HepG2 (cell line): ENCODE results near the gene MACROD2. TPM values are rescaled to one million over a fixed set of nuclear protein-coding genes. Genes with fewer than 3 reads are reported as not detected.
A peak's percentile ranks its signal among the peaks of the same experiment; 100 is the strongest.

Source experiments
- AGO1 ChIP-seq: fragments of 200-400 bp; formaldehyde crosslinking; IDR thresholded peaks from 2 replicates; pipeline ENCODE4 v1.6.1; 2017; ENCODE audit warnings: mild to moderate bottlenecking, low read depth, low read length, moderate library complexity; ENCODE audit not compliant: poor library complexity, severe bottlenecking
- ATF6 ChIP-seq: sonication (generic); formaldehyde crosslinking; conservative IDR thresholded peaks from 2 replicates; pipeline ENCODE4 v1.4.0; 2020; ENCODE audit warnings: missing genetic modification reagents
- ATF7 ChIP-seq, 2 experiments: fragments of 450-650 bp in 1 of 2; sonication (generic) in 1 of 2; formaldehyde crosslinking in 1 of 2; IDR thresholded peaks; 2 replicates each; pipeline versions ENCODE4 v1.4.0 to v1.6.1; 2016 to 2020; ENCODE audit warnings: antibody characterized with exemption in 1 of 2, mild to moderate bottlenecking in 1 of 2, missing genetic modification reagents in 1 of 2
- FOXO4 ChIP-seq: sonication (generic); formaldehyde crosslinking; conservative IDR thresholded peaks from 2 replicates; pipeline ENCODE4 v1.8.1; 2023; ENCODE audit warnings: missing genetic modification reagents
- HOXA9 ChIP-seq: sonication (generic); formaldehyde crosslinking; IDR thresholded peaks from 2 replicates; pipeline ENCODE4 v1.8.1; 2022; ENCODE audit warnings: missing genetic modification reagents, mild to moderate bottlenecking, moderate library complexity, borderline replicate concordance
- KDM4B ChIP-seq: sonication (generic); formaldehyde crosslinking; IDR thresholded peaks from 2 replicates; pipeline ENCODE4 v1.4.0; 2020; ENCODE audit warnings: missing genetic modification reagents
- PAF1 ChIP-seq: IDR thresholded peaks from 2 replicates; pipeline ENCODE4 v1.6.1; 2016; ENCODE audit warnings: missing genetic modification reagents, missing compliant biosample characterization
- PHF20 ChIP-seq: sonication (generic); formaldehyde crosslinking; IDR thresholded peaks from 2 replicates; pipeline ENCODE4 v1.5.0; 2020; ENCODE audit warnings: mild to moderate bottlenecking, missing genetic modification reagents
- TCF12 ChIP-seq, 2 experiments: fragments of 450-650 bp in 1 of 2; sonication (generic) in 1 of 2; formaldehyde crosslinking in 1 of 2; IDR thresholded peaks; 2 replicates each; pipeline versions ENCODE4 v1.6.1 to v1.8.0; 2017 to 2022; ENCODE audit warnings: antibody characterized with exemption in 1 of 2, mild to moderate bottlenecking in 1 of 2, missing genetic modification reagents in 1 of 2, moderate library complexity in 1 of 2
- U2AF1 ChIP-seq: fragments of 200-400 bp; formaldehyde crosslinking; optimal IDR thresholded peaks from 2 replicates; pipeline ENCODE3; 2017; ENCODE audit warnings: mild to moderate bottlenecking, low read depth, low read length
- ZNF343 ChIP-seq: sonication (generic); formaldehyde crosslinking; IDR thresholded peaks from 2 replicates; pipeline ENCODE4 v1.4.0; 2020; ENCODE audit warnings: mild to moderate bottlenecking, missing genetic modification reagents
- ZNF496 ChIP-seq: sonication (generic); formaldehyde crosslinking; IDR thresholded peaks from 2 replicates; pipeline ENCODE4 v1.8.1; 2023; ENCODE audit warnings: mild to moderate bottlenecking, moderate library complexity, missing genetic modification reagents; ENCODE audit not compliant: insufficient replicate concordance
- ZNF501 ChIP-seq: sonication (generic); formaldehyde crosslinking; IDR thresholded peaks from 2 replicates; pipeline ENCODE4 v1.5.1; 2020; ENCODE audit warnings: mild to moderate bottlenecking, moderate library complexity, missing genetic modification reagents
- ZNF674 ChIP-seq: sonication (generic); formaldehyde crosslinking; IDR thresholded peaks from 2 replicates; pipeline ENCODE4 v1.5.0; 2020; ENCODE audit warnings: low read depth, mild to moderate bottlenecking, missing genetic modification reagents
- ZNF687 ChIP-seq: sonication (generic); formaldehyde crosslinking; IDR thresholded peaks from 2 replicates; pipeline ENCODE4 v1.5.1; 2020; ENCODE audit warnings: mild to moderate bottlenecking, missing genetic modification reagents, moderate library complexity
- ZNF704 ChIP-seq: sonication (generic); formaldehyde crosslinking; IDR thresholded peaks from 2 replicates; pipeline ENCODE4 v1.8.1; 2023; ENCODE audit warnings: mild to moderate bottlenecking, inconsistent platforms, moderate library complexity, missing genetic modification reagents, borderline replicate concordance
- ZSCAN25 ChIP-seq: sonication (generic); formaldehyde crosslinking; IDR thresholded peaks from 2 replicates; pipeline ENCODE4 v1.8.0; 2022; ENCODE audit warnings: mild to moderate bottlenecking, missing genetic modification reagents
- polyA plus RNA-seq, 8 experiments: library from polyadenylated mRNA; depleted of rRNA in 3 of 8; stranded (reverse) in 7 of 8; unstranded in 1 of 8; fragments of >200 nt; fragmentation: Illumina TruSeq in 4 of 8; extraction: Trizol in 4 of 8; gene quantifications; 2 replicates each; pipeline versions ENCODE4 v1.2.1 to v1.2.3, GENCODE V29; 2011 to 2016; ENCODE audit warnings: low read depth in 4 of 8, missing spikeins in 1 of 8, mixed read lengths in 1 of 8; ENCODE audit not compliant: insufficient read depth in 1 of 8
- total RNA-seq, 5 experiments: library from RNA; depleted of rRNA; stranded (reverse); fragments of >200 nt; fragmentation: Illumina TruSeq; extraction: Trizol; gene quantifications; 2 replicates each; pipeline ENCODE4 v1.2.3, GENCODE V29; 2016; ENCODE audit warnings: low read depth in 1 of 5
- TF ChIP-seq, protein P1 (sequence below): sonication (generic); formaldehyde crosslinking; IDR thresholded peaks from 2 replicates; pipeline ENCODE4 v1.8.0; 2022; ENCODE audit warnings: mild to moderate bottlenecking, missing genetic modification reagents, moderate library complexity

The MACROD2 gene
- total and polyA plus RNA-seq, 2 of the 13 experiments (the other 11 are each of a cell fraction or from before 2014, with no cell fraction given) = 0.13 to 0.51 TPM

- TF ChIP-seq ZNF343 (CRISPR knock-in tag) (no peak), ATF7 (IDR thresholded peaks at IDR 0.05) (peak; percentile 96), ATF7 (CRISPR knock-in tag; IDR thresholded peaks at IDR 0.05) (peak; percentile 91; the same call in 1 of the 2 replicates), FOXO4 (CRISPR knock-in tag) (no peak), ZNF496 (CRISPR knock-in tag) (no peak), ZSCAN25 (CRISPR knock-in tag) (no peak), ZNF704 (CRISPR knock-in tag) (no peak), U2AF1 (no peak), ATF6 (CRISPR knock-in tag) (no peak), PAF1 (no peak), AGO1 (no peak), PHF20 (no peak), ZNF687 (CRISPR knock-in tag) (no peak), HOXA9 (CRISPR knock-in tag) (no peak), TCF12 (IDR thresholded peaks at IDR 0.05) (no peak), TCF12 (CRISPR knock-in tag; IDR thresholded peaks at IDR 0.05) (no peak), KDM4B (no peak), ZNF501 (CRISPR knock-in tag) (peak; percentile 74; the same call in 1 of the 2 replicates), ZNF674 (CRISPR knock-in tag) (no peak)
- TF ChIP-seq, protein P1, sequence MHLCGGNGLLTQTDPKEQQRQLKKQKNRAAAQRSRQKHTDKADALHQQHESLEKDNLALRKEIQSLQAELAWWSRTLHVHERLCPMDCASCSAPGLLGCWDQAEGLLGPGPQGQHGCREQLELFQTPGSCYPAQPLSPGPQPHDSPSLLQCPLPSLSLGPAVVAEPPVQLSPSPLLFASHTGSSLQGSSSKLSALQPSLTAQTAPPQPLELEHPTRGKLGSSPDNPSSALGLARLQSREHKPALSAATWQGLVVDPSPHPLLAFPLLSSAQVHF (CRISPR knock-in tag) = no peak
These were observed 342.3 kb downstream of the MACROD2 start, which contains the start of gene FLRT3 (continued) for GRCh38 chr20:14337400-14338171.
